Nephron progenitor cell (in vitro differentiated cells): ENCODE measurements around the gene DUS1L.

Experiments
- DNase-seq: peaks from one replicate; pipeline ENCODE4 v3.0.0; 2021
- H3K27ac Mint-ChIP-seq: 2 replicates; pipeline ENCODE4 v1.8.0; 2021; ENCODE audit warnings: mild to moderate bottlenecking, moderate library complexity, mixed read lengths
- H3K27me3 Mint-ChIP-seq: 2 replicates; pipeline ENCODE4 v1.8.0; 2021; ENCODE audit warnings: mild to moderate bottlenecking, low read depth, mixed read lengths; ENCODE audit not compliant: poor library complexity
- H3K36me3 Mint-ChIP-seq: 2 replicates; pipeline ENCODE4 v1.8.0; 2021; ENCODE audit warnings: low read depth, mixed read lengths
- H3K4me1 Mint-ChIP-seq: 2 replicates; pipeline ENCODE4 v1.8.0; 2021; ENCODE audit warnings: mixed read lengths
- H3K4me3 Mint-ChIP-seq: 2 replicates; pipeline ENCODE4 v1.8.0; 2021; ENCODE audit warnings: mild to moderate bottlenecking, moderate library complexity, mixed read lengths
- H3K9me3 Mint-ChIP-seq: 2 replicates; pipeline ENCODE4 v1.8.0; 2021; ENCODE audit warnings: mild to moderate bottlenecking, moderate library complexity, mixed read lengths
- TF ChIP-seq, protein P1 (sequence below): fragments of 200-600 bp; sonication (generic); IDR thresholded peaks from 2 replicates; pipeline ENCODE4 v1.5.0; 2021; ENCODE audit warnings: antibody characterized with exemption

Gene DUS1L

DNA sequence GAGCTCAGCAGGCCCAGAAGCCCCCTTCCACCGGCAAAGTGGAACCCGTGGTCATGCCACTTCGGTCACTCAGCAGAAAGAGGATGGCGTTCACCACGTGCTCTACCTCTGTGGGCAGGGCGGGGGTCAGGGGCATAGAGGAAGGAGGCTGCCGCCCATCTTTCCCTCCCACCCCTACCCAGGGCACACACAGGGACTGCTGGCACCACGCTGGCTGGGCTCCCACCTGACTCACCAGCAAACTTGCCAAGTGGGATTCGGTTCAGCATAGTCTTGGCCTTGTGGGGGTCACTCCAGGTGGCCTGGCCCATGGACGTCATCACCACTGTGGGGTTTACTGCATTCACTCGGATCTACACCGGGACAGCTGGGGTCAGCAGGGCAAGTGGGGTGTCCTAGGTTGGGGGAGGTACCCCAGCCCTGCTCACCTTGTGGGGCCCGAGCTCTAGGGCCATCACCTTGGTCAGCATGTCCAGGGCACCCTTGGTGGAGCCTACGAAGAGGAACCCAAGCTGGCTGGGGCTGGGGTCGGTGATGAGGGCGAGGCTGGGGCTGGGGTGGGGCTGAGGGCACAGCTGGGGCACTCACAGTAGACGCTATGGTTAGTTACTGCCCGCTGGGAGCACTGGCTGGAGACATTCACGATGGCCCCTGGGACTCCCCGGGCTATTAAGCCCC lies 29.5 kb downstream of the DUS1L start:
- no peak for DNase-seq
- Mint-ChIP-seq H3K27me3 (peaks cover 11% of the 10 kb centered on the region), H3K27ac (no peak overlapping the region), H3K4me3 (peak overlapping the region; percentile 79), H3K4me1 (peaks cover 39% of the 10 kb centered on the region), H3K36me3 (no peaks in the 10 kb centered on the region), H3K9me3 (peaks cover 8% of the 10 kb centered on the region)
- TF ChIP-seq, protein P1, sequence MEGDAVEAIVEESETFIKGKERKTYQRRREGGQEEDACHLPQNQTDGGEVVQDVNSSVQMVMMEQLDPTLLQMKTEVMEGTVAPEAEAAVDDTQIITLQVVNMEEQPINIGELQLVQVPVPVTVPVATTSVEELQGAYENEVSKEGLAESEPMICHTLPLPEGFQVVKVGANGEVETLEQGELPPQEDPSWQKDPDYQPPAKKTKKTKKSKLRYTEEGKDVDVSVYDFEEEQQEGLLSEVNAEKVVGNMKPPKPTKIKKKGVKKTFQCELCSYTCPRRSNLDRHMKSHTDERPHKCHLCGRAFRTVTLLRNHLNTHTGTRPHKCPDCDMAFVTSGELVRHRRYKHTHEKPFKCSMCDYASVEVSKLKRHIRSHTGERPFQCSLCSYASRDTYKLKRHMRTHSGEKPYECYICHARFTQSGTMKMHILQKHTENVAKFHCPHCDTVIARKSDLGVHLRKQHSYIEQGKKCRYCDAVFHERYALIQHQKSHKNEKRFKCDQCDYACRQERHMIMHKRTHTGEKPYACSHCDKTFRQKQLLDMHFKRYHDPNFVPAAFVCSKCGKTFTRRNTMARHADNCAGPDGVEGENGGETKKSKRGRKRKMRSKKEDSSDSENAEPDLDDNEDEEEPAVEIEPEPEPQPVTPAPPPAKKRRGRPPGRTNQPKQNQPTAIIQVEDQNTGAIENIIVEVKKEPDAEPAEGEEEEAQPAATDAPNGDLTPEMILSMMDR = no peak

DNA sequence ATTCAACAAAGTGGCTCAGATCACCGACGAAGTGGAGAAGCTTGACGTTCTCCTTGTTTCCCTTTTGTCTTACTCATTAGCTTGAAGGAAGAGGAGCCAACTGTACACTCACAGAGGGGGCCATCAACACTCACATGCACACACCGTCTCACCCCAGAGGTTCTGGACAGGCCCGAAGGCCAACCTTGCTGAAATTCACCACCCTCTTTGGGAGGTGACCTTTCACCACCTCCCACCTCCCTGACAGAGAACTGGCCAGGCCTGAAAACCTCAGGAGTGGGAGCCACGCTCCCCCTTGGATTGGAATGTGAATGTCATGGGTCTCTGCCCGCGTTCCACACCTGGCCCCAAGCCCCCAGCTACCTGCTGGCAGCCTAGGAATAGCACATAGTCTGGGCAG lies 30.1 kb downstream of the DUS1L start:
- peak overlapping the region; percentile 79 for H3K4me3 Mint-ChIP-seq
- TF ChIP-seq, protein P1 = no peak
- H3K9me3 Mint-ChIP-seq = peaks cover 8% of the 10 kb centered on the region
- no peak overlapping the region for H3K27ac Mint-ChIP-seq
- H3K4me1 Mint-ChIP-seq = peaks cover 39% of the 10 kb centered on the region
- peaks cover 11% of the 10 kb centered on the region for H3K27me3 Mint-ChIP-seq
- no peak for DNase-seq
- H3K36me3 Mint-ChIP-seq = no peaks in the 10 kb centered on the region

DNA sequence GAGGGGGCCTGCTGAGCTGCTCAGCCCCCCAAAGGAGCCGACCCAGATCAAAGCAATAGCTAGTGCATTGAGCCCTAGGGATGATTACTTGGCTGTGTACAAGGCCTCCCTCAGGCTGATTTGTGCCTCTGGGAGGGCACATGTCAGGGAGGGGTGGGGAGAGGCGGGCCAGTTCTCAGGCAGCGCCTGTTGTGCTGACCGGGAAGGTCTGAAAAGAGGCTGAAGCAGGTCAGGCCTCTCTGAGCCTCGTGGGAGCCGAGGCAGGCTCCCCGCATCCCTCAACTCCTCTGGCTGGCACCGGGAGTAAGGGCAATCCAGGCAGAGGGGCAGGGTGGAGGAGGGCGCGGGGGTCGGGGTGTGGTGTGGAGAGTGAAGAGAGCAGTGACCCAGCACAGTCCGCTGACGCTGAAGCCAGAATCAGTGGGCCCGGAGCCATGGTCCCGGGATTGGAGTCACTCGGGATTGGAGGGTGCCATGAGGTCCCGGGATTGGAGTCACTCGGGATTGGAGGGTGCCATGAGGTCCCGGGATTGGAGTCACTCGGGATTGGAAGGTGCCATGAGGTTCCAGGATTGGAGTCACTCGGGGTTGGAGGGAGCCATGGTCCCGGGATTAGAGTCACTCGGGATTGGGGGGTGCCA lies 31.1 kb downstream of the DUS1L start:
- no peak for DNase-seq
- TF ChIP-seq, protein P1 = no peak
- H3K27me3 Mint-ChIP-seq = peaks cover 9% of the 10 kb centered on the region
- no peak overlapping the region for H3K4me3 Mint-ChIP-seq
- H3K36me3 Mint-ChIP-seq = no peaks in the 10 kb centered on the region
- H3K4me1 Mint-ChIP-seq = peaks cover 42% of the 10 kb centered on the region
- H3K9me3 Mint-ChIP-seq = peaks cover 5% of the 10 kb centered on the region
- no peak overlapping the region for H3K27ac Mint-ChIP-seq

DNA sequence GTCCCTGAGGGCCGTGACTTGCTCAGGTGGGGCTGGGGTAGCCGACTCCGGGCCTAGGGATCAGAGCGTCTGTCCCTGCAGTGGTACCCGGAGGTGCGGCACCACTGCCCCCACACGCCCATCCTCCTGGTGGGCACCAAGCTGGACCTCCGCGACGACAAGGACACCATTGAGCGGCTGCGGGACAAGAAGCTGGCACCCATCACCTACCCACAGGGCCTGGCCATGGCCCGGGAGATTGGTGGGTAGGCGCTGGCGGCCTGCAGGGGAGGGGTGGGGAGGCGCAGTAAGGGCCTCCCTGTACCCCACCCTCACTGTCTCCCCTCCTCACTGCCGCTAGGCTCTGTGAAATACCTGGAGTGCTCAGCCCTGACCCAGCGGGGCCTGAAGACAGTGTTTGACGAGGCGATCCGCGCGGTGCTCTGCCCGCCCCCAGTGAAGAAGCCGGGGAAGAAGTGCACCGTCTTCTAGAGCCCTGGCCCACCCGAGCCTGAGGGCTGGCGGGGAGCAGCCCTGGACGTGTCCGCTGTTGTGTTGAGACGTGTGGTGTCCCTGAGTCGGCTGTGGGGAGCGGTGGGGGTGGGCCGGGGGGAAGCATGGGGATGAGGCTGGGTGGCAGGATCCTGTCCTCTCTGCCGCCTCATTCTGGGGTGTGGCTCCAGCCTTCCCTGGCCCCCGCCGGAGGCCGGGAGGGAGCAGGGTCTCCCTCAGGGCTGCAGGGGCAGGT lies 32.1 kb downstream of the DUS1L start:
- Mint-ChIP-seq H3K4me3 (peak overlapping the region; percentile 71), H3K36me3 (no peaks in the 10 kb centered on the region), H3K27ac (no peak overlapping the region), H3K9me3 (peaks cover 5% of the 10 kb centered on the region), H3K27me3 (peaks cover 10% of the 10 kb centered on the region), H3K4me1 (peaks cover 35% of the 10 kb centered on the region)
- no peak for DNase-seq
- TF ChIP-seq, protein P1 = no peak

DNA sequence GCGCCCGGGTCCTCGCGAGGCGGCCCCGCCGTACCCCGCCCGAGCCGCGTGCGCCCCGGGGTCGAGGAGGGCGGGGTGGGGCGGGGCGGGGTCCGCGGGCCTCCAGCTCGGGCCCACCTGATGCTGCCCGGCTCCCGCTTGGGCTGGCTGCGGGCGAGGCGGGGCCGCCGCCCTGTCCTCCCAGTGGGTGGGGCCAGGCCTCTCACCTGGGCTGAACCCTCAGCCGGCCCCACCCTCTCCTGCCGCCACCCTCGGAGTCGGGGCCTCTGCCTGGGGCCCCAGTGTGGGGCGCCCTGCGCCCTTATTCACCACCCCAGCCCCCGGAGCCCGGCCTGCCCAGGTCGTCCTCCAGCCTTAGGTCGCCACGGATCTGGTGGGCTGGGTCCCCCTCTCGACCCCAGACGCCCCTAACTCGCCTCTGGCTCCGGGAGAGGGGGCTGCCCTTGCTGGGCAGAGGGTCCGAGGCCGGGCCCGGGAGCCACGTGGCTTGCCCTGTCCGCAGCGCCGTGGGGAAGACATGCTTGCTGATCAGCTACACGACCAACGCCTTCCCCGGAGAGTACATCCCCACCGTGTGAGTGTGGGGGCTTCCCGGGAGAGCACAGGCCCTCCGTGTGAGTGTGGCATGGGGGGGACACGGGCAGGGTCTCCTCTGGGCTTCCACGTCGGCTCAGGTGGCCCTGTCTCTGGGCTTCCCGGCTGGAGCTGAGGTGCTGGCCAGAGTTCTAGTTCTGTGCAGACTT lies 33.5 kb downstream of the DUS1L start:
- H3K9me3 Mint-ChIP-seq = no peaks in the 10 kb centered on the region
- peaks cover 9% of the 10 kb centered on the region for H3K27me3 Mint-ChIP-seq
- H3K4me1 Mint-ChIP-seq = peaks cover 28% of the 10 kb centered on the region
- TF ChIP-seq, protein P1 = no peak
- H3K4me3 Mint-ChIP-seq = peak overlapping the region; percentile 70
- H3K36me3 Mint-ChIP-seq = no peaks in the 10 kb centered on the region
- DNase-seq = no peak
- no peak overlapping the region for H3K27ac Mint-ChIP-seq
